ENCODE data around the gene RYR2.
"Not testable (repeated sequence)": the region's sequence is repeated elsewhere in the genome, so short reads cannot be mapped to it uniquely, and the experiment has no call there.

Gene RYR2

GRCh38 chr1:237124856-237125462 lies 83.0 kb downstream of the RYR2 start:
- no peaks in the 10 kb centered on the region for H4K20me1 ChIP-seq
- H3K4me3 ChIP-seq: no peak overlapping the region
- H3K36me3 ChIP-seq: no peaks in the 10 kb centered on the region
- peaks cover 13 to 27% (median 23%) of the 10 kb centered on the region in 11 experiments for H3K9me3 ChIP-seq (replicated peaks in 1 of 11)
- no peak overlapping the region for H3K27ac ChIP-seq
- no peaks in the 10 kb centered on the region for H3K4me1 ChIP-seq
- TF ChIP-seq Cebpa-rat (IDR thresholded peaks at IDR 0.05): no peak
- H3K27me3 ChIP-seq: no peaks in the 10 kb centered on the region
- no peak overlapping the region for H3K9ac ChIP-seq
- H3K4me2 ChIP-seq: no peak overlapping the region

- H4K20me1 ChIP-seq: no peaks in the 10 kb centered on the region
- TF ChIP-seq Cebpa-rat (IDR thresholded peaks at IDR 0.05): no peak
- H3K4me1 ChIP-seq: no peaks in the 10 kb centered on the region
- no peaks in the 10 kb centered on the region for H3K36me3 ChIP-seq
- peaks cover 24 to 40% (median 31%) of the 10 kb centered on the region in 11 experiments for H3K9me3 ChIP-seq (replicated peaks in 1 of 11)
- H3K4me2 ChIP-seq: no peak overlapping the region
- no peak overlapping the region for H3K9ac ChIP-seq
- no peak overlapping the region for H3K27ac ChIP-seq
- no peaks in the 10 kb centered on the region for H3K27me3 ChIP-seq
- H3K4me3 ChIP-seq: no peak overlapping the region
Observed at GRCh38 chr1:237126180-237126579, 84.2 kb downstream of the RYR2 start.

DNA sequence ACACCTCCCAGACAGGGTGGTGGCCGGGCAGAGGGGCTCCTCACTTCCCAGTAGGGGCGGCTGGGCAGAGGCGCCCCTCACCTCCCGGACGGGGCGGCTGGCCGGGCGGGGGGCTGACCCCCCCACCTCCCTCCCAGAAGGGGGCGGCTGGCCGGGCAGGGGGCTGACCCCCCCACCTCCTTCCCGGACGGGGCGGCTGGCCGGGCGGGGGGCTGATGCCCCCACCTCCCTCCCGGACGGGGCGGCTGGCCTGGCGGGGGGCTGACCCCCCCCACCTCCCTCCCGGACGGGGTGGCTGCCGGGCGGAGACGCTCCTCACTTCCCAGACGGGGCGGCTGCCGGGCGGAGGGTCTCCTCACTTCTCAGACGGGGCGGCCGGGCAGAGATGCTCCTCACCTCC lies 85.3 kb downstream of the RYR2 start:
- not testable (repeated sequence) for H3K27ac ChIP-seq, H4K20me1 ChIP-seq, H3K9ac ChIP-seq, H3K27me3 ChIP-seq, H3K36me3 ChIP-seq, H3K4me3 ChIP-seq, H3K4me1 ChIP-seq, H3K4me2 ChIP-seq
- H3K9me3 ChIP-seq (replicated peaks in 1 of 11): peaks cover 35 to 51% (median 42%) of the 10 kb centered on the region in 11 experiments

DNA sequence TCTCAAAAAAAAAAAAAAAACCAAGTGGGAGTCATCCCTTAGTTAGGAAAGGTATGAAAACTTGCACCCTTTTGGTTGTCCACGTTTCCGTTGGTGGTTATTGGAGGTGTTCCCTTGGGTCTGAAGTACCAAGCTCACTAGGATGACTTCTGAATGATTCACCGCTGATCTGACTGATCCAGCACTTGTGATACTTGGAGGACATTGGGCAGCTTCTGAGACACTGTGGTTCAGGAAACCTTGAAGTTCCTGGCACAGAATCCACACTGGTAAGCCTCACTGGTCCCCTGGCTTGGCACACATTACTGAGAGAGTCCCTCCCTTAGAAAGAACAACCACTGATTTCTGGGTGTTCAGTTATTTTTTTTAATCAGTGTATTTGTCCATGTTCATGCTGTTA lies 91.9 kb downstream of the RYR2 start:
- H3K4me3 ChIP-seq: no peak overlapping the region
- H3K9ac ChIP-seq: no peak overlapping the region
- no peaks in the 10 kb centered on the region; a peak in 1 of 20 replicates for H3K4me1 ChIP-seq

DNA sequence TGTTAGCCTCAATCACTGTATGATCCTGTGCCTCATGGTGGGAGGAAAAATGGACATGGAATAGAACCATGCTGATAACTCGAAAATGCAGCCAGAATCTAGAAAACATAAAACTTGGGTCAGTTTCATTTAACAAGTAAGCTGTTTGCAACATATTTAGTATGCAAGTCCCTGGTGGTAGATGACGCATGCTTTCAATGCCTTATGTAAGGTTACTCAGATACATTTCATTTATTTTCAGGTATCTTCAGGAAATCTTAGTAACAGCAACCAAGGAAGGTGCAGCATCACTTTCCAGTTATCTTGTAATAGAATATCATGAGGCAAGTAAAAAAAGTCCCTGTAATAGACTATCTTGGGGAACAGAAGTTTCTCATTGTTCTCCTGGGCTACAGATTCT lies 92.9 kb downstream of the RYR2 start:
- Histone ChIP-seq H3K9me3 (replicated peaks in 1 of 11) (peaks cover 22 to 36% (median 29%) of the 10 kb centered on the region in 11 experiments), H3K27me3 (peaks cover 0 to 6% (median 0%) of the 10 kb centered on the region in 11 experiments; a peak in 6 of 22 replicates), H3K27ac (no peak overlapping the region), H3K4me2 (no peak overlapping the region), H3K9ac (no peak overlapping the region), H3K4me1 (peaks cover 0 to 8% (median 3%) of the 10 kb centered on the region in 10 experiments; a peak in 11 of 20 replicates), H3K36me3 (no peaks in the 10 kb centered on the region), H3K4me3 (no peak overlapping the region), H4K20me1 (no peaks in the 10 kb centered on the region)
- TF ChIP-seq Cebpa-rat (IDR thresholded peaks at IDR 0.05): no peak

More for the DNA sequence above, 91.9 kb downstream of the RYR2 start:
- H3K27ac ChIP-seq: no peak overlapping the region
- peaks cover 26 to 44% (median 34%) of the 10 kb centered on the region in 11 experiments for H3K9me3 ChIP-seq (replicated peaks in 1 of 11)
- H4K20me1 ChIP-seq: no peaks in the 10 kb centered on the region
- no peak for TF ChIP-seq Cebpa-rat (IDR thresholded peaks at IDR 0.05)
- no peak overlapping the region for H3K4me2 ChIP-seq
- no peaks in the 10 kb centered on the region for H3K36me3 ChIP-seq
- H3K27me3 ChIP-seq: peaks cover 0 to 6% (median 0%) of the 10 kb centered on the region in 11 experiments; a peak in 6 of 22 replicates

- H3K4me3 ChIP-seq: no peak overlapping the region
- H3K4me1 ChIP-seq: peaks cover 0 to 18% (median 8%) of the 10 kb centered on the region in 10 experiments; a peak in 11 of 20 replicates
- no peaks in the 10 kb centered on the region for H4K20me1 ChIP-seq
- no peak overlapping the region for H3K27ac ChIP-seq
- H3K36me3 ChIP-seq: no peaks in the 10 kb centered on the region
- no peak overlapping the region for H3K4me2 ChIP-seq
- H3K9ac ChIP-seq: no peak overlapping the region
- no peak for TF ChIP-seq Cebpa-rat (IDR thresholded peaks at IDR 0.05)
- H3K27me3 ChIP-seq: peaks cover 0 to 6% (median 0%) of the 10 kb centered on the region in 11 experiments; a peak in 6 of 22 replicates
- peaks cover 0 to 9% (median 0%) of the 10 kb centered on the region in 11 experiments; a peak in 4 of 22 replicates for H3K9me3 ChIP-seq (replicated peaks in 1 of 11)
Observed at GRCh38 chr1:237138551-237138950, 96.6 kb downstream of the RYR2 start.

- peaks cover 0 to 6% (median 0%) of the 10 kb centered on the region in 11 experiments; a peak in 6 of 22 replicates for H3K27me3 ChIP-seq
- H3K9ac ChIP-seq: no peak overlapping the region
- no peak overlapping the region for H3K27ac ChIP-seq
- no peaks in the 10 kb centered on the region for H4K20me1 ChIP-seq
- no peaks in the 10 kb centered on the region for H3K36me3 ChIP-seq
- H3K4me1 ChIP-seq: peaks cover 0 to 18% (median 8%) of the 10 kb centered on the region in 10 experiments; a peak in 11 of 20 replicates
- no peak for TF ChIP-seq Cebpa-rat (IDR thresholded peaks at IDR 0.05)
- no peak overlapping the region for H3K4me3 ChIP-seq
- peaks cover 0 to 6% (median 0%) of the 10 kb centered on the region in 11 experiments; a peak in 4 of 22 replicates for H3K9me3 ChIP-seq (replicated peaks in 1 of 11)
- H3K4me2 ChIP-seq: peak overlapping the region in 7 of 11 experiments; percentile 5 to 44 (median 35); a peak in 12 of 22 replicates
Observed at GRCh38 chr1:237139732-237140131, 97.7 kb downstream of the RYR2 start.

DNA sequence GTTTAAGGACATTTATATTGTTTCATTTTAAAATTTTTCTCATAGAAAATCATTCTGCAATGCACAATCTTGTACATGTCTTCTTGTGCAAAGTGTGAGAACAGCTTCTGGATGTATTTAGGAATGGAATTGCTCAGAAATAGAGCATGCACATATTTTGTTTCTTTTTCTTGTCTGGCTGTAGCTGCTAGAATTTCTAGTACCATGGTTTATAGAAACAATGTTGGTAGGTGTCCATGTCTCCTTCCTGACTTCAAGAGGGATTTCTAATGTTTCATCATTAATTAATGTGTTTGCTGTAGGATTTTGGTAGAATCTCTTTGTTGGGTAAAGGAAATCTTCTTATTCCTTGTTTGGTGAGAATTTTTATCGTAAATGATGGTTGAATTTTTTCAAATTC lies 99.0 kb downstream of the RYR2 start:
- Histone ChIP-seq H3K36me3 (no peaks in the 10 kb centered on the region), H3K9ac (no peak overlapping the region), H3K27ac (no peak overlapping the region), H4K20me1 (no peaks in the 10 kb centered on the region), H3K27me3 (peaks cover 0 to 6% (median 0%) of the 10 kb centered on the region in 11 experiments; a peak in 6 of 22 replicates), H3K4me3 (no peak overlapping the region), H3K4me1 (peaks cover 0 to 18% (median 8%) of the 10 kb centered on the region in 10 experiments; a peak in 11 of 20 replicates), H3K4me2 (peak overlapping the region in 2 of 11 experiments; percentile 21 to 42; a peak in 5 of 22 replicates), H3K9me3 (replicated peaks in 1 of 11) (peaks cover 0 to 6% (median 0%) of the 10 kb centered on the region in 11 experiments; a peak in 4 of 22 replicates)
- TF ChIP-seq Cebpa-rat (IDR thresholded peaks at IDR 0.05): no peak

DNA sequence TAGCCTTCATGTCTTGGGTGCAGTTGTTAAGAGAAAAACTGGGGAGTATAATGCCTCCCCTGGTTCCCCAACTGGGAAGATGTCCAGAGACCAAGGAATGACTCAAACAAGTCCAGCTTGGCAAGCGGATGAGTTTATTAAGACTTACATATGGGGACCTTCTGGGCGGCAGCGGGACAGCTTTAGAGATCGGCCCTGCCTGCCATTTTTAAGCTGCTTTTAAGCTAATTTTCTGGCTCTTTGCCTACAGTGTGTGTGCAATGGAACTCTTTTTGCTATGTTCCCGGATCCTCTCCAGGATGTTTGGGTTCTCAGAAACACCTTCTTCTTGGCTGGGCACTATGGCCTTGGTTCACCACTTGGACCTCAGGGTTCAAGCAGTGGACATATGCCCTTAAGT lies 99.5 kb downstream of the RYR2 start:
- H3K4me1 ChIP-seq: peaks cover 0 to 18% (median 8%) of the 10 kb centered on the region in 10 experiments; a peak in 11 of 20 replicates
- peaks cover 0 to 6% (median 0%) of the 10 kb centered on the region in 11 experiments; a peak in 6 of 22 replicates for H3K27me3 ChIP-seq
- H3K36me3 ChIP-seq: no peaks in the 10 kb centered on the region
- TF ChIP-seq Cebpa-rat (IDR thresholded peaks at IDR 0.05): no peak
- H3K9ac ChIP-seq: no peak overlapping the region
- H4K20me1 ChIP-seq: no peaks in the 10 kb centered on the region
- no peak overlapping the region for H3K4me3 ChIP-seq
- H3K9me3 ChIP-seq (replicated peaks in 1 of 11): peaks cover 0 to 6% (median 0%) of the 10 kb centered on the region in 11 experiments; a peak in 3 of 22 replicates
- no peak overlapping the region for H3K27ac ChIP-seq
- no peak overlapping the region for H3K4me2 ChIP-seq

All from BLaER1 treated with 17β-estradiol and CSF1 and Interleukin-3, amounts not matched to agents 10 nM and 100 nM (cell line).